ENCODE measurements around the gene XPO6.

Gene XPO6

DNA sequence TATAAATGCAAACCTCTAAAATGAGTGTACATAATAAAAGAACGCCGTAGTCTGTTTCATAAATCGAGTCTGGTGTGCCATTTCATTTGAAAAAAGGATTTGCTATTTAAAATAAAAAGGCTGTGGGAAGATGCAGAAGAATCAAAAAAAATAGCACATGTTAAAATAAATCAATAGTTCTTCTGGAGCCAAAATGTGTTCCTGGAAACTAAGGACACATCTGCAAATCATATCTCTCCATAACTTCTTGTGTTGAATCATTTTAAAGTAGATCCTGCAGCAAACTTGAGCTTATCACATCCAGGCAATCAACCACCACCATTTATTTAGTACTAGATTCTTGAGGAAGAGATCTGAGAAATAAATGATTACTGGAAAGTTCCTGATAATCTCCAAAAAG lies 29.0 kb downstream of the XPO6 start:
- TF ChIP-seq, protein P1, sequence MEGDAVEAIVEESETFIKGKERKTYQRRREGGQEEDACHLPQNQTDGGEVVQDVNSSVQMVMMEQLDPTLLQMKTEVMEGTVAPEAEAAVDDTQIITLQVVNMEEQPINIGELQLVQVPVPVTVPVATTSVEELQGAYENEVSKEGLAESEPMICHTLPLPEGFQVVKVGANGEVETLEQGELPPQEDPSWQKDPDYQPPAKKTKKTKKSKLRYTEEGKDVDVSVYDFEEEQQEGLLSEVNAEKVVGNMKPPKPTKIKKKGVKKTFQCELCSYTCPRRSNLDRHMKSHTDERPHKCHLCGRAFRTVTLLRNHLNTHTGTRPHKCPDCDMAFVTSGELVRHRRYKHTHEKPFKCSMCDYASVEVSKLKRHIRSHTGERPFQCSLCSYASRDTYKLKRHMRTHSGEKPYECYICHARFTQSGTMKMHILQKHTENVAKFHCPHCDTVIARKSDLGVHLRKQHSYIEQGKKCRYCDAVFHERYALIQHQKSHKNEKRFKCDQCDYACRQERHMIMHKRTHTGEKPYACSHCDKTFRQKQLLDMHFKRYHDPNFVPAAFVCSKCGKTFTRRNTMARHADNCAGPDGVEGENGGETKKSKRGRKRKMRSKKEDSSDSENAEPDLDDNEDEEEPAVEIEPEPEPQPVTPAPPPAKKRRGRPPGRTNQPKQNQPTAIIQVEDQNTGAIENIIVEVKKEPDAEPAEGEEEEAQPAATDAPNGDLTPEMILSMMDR (IDR thresholded peaks at IDR 0.05; ENCODE audit: low read depth, low read length): no peak
- no peaks in the 10 kb centered on the region for H3K9me3 ChIP-seq
- H3K4me3 ChIP-seq (ENCODE audit: low read depth, low read length): no peak overlapping the region
- H3K36me3 ChIP-seq: peaks cover 46% of the 10 kb centered on the region
- no peak for DNase-seq
- peaks cover 11% of the 10 kb centered on the region for H3K4me1 ChIP-seq
- no peaks in the 10 kb centered on the region for H3K27me3 ChIP-seq

DNA sequence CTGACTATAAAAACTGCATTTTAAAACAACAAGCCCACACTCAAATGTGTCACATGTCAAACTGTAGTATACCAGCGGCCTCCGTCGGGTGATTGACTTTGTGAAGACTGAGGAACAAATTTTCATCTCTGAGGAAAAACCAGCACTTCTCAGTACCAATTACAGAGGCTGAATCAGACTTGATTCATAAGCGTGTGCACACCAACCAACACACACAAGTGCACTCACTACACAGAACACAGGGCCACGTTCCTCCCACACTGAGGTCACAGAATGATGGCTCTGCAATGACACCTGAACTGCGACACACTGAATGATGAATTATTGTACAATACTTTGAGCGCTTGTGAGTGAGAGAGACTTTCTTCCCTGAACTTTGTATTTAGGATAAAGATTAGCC lies 29.6 kb downstream of the XPO6 start:
- Histone ChIP-seq H3K4me3 (ENCODE audit: low read depth, low read length) (no peak overlapping the region), H3K36me3 (peaks cover 47% of the 10 kb centered on the region), H3K27me3 (no peaks in the 10 kb centered on the region), H3K4me1 (peaks cover 11% of the 10 kb centered on the region), H3K9me3 (no peaks in the 10 kb centered on the region)
- TF ChIP-seq, protein P1 (IDR thresholded peaks at IDR 0.05; ENCODE audit: low read depth, low read length): no peak
- DNase-seq: no peak

DNA sequence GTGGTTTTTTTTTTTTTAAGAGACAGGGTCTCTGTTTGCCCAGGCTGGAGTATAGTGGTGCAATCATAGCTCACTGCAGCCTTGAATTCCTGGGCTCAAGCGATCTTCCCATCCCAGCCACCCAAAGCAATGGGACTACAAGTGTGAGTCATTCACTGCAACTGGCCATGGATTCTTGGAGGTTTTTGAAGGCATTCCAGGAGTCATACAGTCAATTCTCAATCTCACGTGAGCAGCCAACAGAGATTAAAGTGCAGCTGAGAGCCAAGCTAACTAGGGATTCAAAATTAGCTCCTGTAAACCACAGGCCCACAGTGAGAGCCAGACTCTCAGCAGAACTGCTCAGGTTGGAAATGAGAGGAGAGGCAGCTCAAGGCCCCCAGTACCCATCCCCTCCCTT lies 30.2 kb downstream of the XPO6 start:
- no peaks in the 10 kb centered on the region for H3K27me3 ChIP-seq
- no peak overlapping the region for H3K4me3 ChIP-seq (ENCODE audit: low read depth, low read length)
- H3K36me3 ChIP-seq: peaks cover 47% of the 10 kb centered on the region
- no peak for DNase-seq
- H3K9me3 ChIP-seq: no peaks in the 10 kb centered on the region
- peaks cover 11% of the 10 kb centered on the region for H3K4me1 ChIP-seq
- TF ChIP-seq, protein P1 (IDR thresholded peaks at IDR 0.05; ENCODE audit: low read depth, low read length): no peak

DNA sequence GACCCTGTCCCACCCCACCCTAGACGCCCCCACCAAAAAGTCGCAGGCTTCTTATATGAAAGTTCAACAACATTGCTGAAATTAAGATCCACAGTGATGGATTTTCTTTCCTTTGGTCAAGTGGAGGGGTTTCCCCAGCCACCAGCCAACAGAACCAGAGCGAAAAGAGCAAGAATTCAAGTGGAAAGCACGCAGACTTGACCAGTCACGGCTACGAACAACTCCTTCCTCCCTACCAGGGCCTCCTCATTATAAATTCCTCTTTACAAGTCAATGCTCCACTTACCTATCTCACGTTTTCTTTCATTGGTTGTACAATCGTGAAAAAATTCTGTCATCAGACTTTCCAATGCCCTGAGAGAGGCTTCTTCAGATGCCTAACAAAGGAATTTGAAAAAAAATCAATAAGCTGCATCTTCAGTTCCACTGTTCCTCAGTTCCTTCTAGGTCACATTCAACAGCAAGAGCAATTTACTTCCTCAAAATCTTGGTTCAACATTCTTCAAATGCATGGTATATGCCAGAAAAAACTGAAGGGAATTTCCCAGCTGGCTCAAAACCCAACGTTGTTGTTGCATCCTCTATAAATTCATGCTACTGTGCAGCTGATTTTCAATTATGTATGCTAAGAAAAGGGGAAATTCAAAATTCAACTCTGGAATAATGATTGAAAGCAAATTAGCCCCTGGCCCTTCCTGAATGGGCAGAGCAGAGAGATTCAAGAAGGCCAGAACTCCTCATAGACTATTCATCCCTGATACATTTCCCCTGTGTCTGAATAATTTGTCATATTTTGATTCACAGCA lies 30.9 kb downstream of the XPO6 start:
- DNase-seq: no peak
- H3K4me3 ChIP-seq (ENCODE audit: low read depth, low read length): no peak overlapping the region
- peaks cover 54% of the 10 kb centered on the region for H3K36me3 ChIP-seq

DNA sequence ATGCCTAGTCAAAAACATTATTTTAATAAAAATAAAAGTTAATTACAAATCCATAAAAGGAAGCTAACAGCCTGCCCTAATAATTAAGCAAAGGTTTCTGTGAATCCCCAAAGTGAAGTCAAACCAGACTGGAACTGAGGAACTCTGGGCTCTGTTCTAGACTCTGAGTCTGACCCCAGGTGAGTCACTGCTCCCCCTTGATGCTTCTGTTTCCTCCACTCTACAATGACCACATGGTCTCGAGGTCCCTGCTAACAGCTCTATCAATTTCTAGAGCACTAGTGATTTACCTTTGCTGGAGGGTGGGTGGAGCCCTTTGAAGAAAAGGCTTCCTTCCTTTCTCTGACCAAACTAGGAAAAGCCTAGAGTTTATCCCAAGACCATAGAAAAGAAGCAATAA lies 32.4 kb downstream of the XPO6 start:
- no peak overlapping the region for H3K4me3 ChIP-seq (ENCODE audit: low read depth, low read length)
- H3K27me3 ChIP-seq: no peaks in the 10 kb centered on the region
- TF ChIP-seq, protein P1 (IDR thresholded peaks at IDR 0.05; ENCODE audit: low read depth, low read length): no peak
- DNase-seq: no peak
- H3K4me1 ChIP-seq: peaks cover 11% of the 10 kb centered on the region
- no peaks in the 10 kb centered on the region for H3K9me3 ChIP-seq
- peaks cover 63% of the 10 kb centered on the region for H3K36me3 ChIP-seq

More for the DNA sequence above, 30.9 kb downstream of the XPO6 start:
- H3K27me3 ChIP-seq: no peaks in the 10 kb centered on the region
- TF ChIP-seq, protein P1 (IDR thresholded peaks at IDR 0.05; ENCODE audit: low read depth, low read length): no peak
- H3K4me1 ChIP-seq: peaks cover 11% of the 10 kb centered on the region
- no peaks in the 10 kb centered on the region for H3K9me3 ChIP-seq

DNA sequence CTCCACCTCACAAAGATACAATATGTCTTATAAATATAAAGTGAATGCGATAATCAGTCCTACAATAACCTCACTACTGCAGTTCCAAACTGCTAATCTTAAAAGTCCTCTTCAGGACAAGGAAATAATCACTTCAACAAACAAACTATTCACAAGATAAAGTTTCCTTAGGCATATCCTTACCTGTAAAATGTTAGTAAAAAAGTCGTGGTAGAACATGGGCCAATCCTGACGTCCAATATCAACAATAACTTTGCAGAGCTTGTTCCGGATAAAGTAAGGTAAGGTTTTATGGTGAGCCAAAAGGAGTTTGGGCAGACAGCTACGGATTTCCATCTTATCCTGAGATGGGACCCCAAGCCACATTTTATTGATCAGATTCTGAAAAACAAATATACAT lies 36.0 kb downstream of the XPO6 start:
- Histone ChIP-seq H3K27me3 (no peaks in the 10 kb centered on the region), H3K36me3 (peaks cover 75% of the 10 kb centered on the region), H3K9me3 (no peaks in the 10 kb centered on the region), H3K4me3 (ENCODE audit: low read depth, low read length) (no peak overlapping the region), H3K4me1 (no peaks in the 10 kb centered on the region)
- DNase-seq: no peak
- TF ChIP-seq, protein P1 (IDR thresholded peaks at IDR 0.05; ENCODE audit: low read depth, low read length): no peak
